Jurkat, Clone E6-1 (cell line): ENCODE data around the gene CPAMD8.

Experiments used
- DNase-seq: peaks from one replicate; pipeline ENCODE4 v3.0.0-alpha.2; 2011; ENCODE audit warnings: low read depth, low spot score
- H3K4me3 ChIP-seq: 2 replicates; pipeline ENCODE4 v1.5.1; 2011; ENCODE audit warnings: mild to moderate bottlenecking, low read length, control low read depth, moderate library complexity

Gene CPAMD8

GRCh38 chr19:16867211-16867610 is 159.4 kb downstream of the CPAMD8 start:
- H3K4me3 ChIP-seq: no peak overlapping the region
- no peak for DNase-seq

- no peak for DNase-seq
- H3K4me3 ChIP-seq: no peak overlapping the region
Measured at GRCh38 chr19:16862826-16863415, 163.7 kb downstream of the CPAMD8 start.

GRCh38 chr19:16861834-16862233 is 164.8 kb downstream of the CPAMD8 start:
- DNase-seq: no peak
- H3K4me3 ChIP-seq: no peak overlapping the region

GRCh38 chr19:16861011-16861410 is 165.6 kb downstream of the CPAMD8 start:
- H3K4me3 ChIP-seq: no peak overlapping the region
- DNase-seq: no peak

- no peak for DNase-seq
- H3K4me3 ChIP-seq: no peak overlapping the region
Measured at GRCh38 chr19:16860118-16860517, 166.5 kb downstream of the CPAMD8 start.

- DNase-seq: no peak
- no peak overlapping the region for H3K4me3 ChIP-seq
Measured at GRCh38 chr19:16859626-16860025, 167.0 kb downstream of the CPAMD8 start.

GRCh38 chr19:16856091-16856490 is 170.5 kb downstream of the CPAMD8 start:
- no peak for DNase-seq
- no peak overlapping the region for H3K4me3 ChIP-seq

GRCh38 chr19:16853066-16853465 is 173.5 kb downstream of the CPAMD8 start:
- DNase-seq: no peak
- H3K4me3 ChIP-seq: no peak overlapping the region

- no peak for DNase-seq
Measured at GRCh38 chr19:16851031-16851712, 175.4 kb downstream of the CPAMD8 start.

GRCh38 chr19:16850133-16850532 is 176.5 kb downstream of the CPAMD8 start:
- H3K4me3 ChIP-seq: no peak overlapping the region
- no peak for DNase-seq

More at GRCh38 chr19:16851031-16851712, 175.4 kb downstream of the CPAMD8 start:
- H3K4me3 ChIP-seq: no peak overlapping the region

GRCh38 chr19:16849168-16849567 is 177.4 kb downstream of the CPAMD8 start:
- no peak for DNase-seq
- no peak overlapping the region for H3K4me3 ChIP-seq

GRCh38 chr19:16847430-16847829 is 179.2 kb downstream of the CPAMD8 start:
- no peak overlapping the region for H3K4me3 ChIP-seq
- DNase-seq: no peak

- no peak overlapping the region for H3K4me3 ChIP-seq
- DNase-seq: no peak
Measured at GRCh38 chr19:16846901-16847300, 179.7 kb downstream of the CPAMD8 start.
